Kidney (tissue), 14 donors: Measurements from ENCODE around the gene ALG5. TPM values are rescaled to one million over a fixed set of nuclear protein-coding genes. Genes with fewer than 3 reads are reported as not detected.
A peak's percentile ranks its signal among the peaks of the same experiment; 100 is the strongest.

ENCODE experiments used
- DNase-seq, 5 donors: peaks; one replicate each; pipeline ENCODE4 v3.0.0-alpha.2; 2013 to 2020
- FAIRE-seq: peaks from 2 replicates; lab custom pipeline; 2012; peaks lifted over from hg19 to GRCh38; lab: Jason Lieb, UNC
- H3K27ac ChIP-seq, 2 donors: one replicate each; pipeline ENCODE4 v1.7.0; 2013; ENCODE audit warnings: low read depth in 2 of 2, low read length in 2 of 2, inconsistent platforms in 1 of 2
- H3K27me3 ChIP-seq: one replicate; pipeline ENCODE4 v1.7.1; 2013; ENCODE audit warnings: low read length, inconsistent platforms; ENCODE audit not compliant: control insufficient read depth, insufficient read depth
- H3K36me3 ChIP-seq, 3 donors: one replicate each; pipeline versions ENCODE4 v1.7.0 to v1.7.1; 2013; ENCODE audit warnings: low read length in 3 of 3, control low read depth in 1 of 3, inconsistent platforms in 1 of 3; ENCODE audit not compliant: insufficient read depth in 3 of 3, control insufficient read depth in 2 of 3
- H3K4me1 ChIP-seq, 3 donors: one replicate each; pipeline versions ENCODE4 v1.7.0 to v1.7.1; 2013; ENCODE audit warnings: low read length in 3 of 3, inconsistent platforms in 1 of 3, low read depth in 1 of 3; ENCODE audit not compliant: control insufficient read depth in 2 of 3, insufficient read depth in 2 of 3
- H3K4me3 ChIP-seq, 3 donors: one replicate each; pipeline versions ENCODE4 v1.7.0 to v1.8.1; 2013; ENCODE audit warnings: low read length in 3 of 3, control low read depth in 1 of 3, inconsistent platforms in 1 of 3
- H3K9ac ChIP-seq, 3 donors: one replicate each; pipeline versions ENCODE4 v1.7.0 to v1.7.1; 2013; ENCODE audit warnings: low read length in 3 of 3, control low read depth in 1 of 3, inconsistent platforms in 1 of 3
- H3K9me3 ChIP-seq, 3 donors: one replicate each; pipeline versions ENCODE4 v1.7.0 to v1.7.1; 2013; ENCODE audit warnings: low read length in 3 of 3, control low read depth in 1 of 3, inconsistent platforms in 1 of 3; ENCODE audit not compliant: control insufficient read depth in 2 of 3, insufficient read depth in 1 of 3
- CTCF ChIP-seq: IDR thresholded peaks from 3 replicates; pipeline ENCODE4 v1.5.1; 2012; ENCODE audit warnings: mild to moderate bottlenecking, moderate library complexity, borderline replicate concordance; ENCODE audit not compliant: insufficient read depth; ENCODE audit errors: extremely low read depth
- intact Hi-C: fragments of 100-400 bp; cut with DNase I; formaldehyde crosslinking; loops from one replicate; pipeline ENCODE4 v1.11.1; 2022
- polyA plus RNA-seq: library from polyadenylated mRNA; stranded (reverse); fragments of 350-450 nt; fragmentation: Illumina TruSeq; extraction: RNeasy Lipid Tissue Mini Kit (QIAGEN cat#74804); gene quantifications from one replicate; pipeline ENCODE4 v1.2.3, GENCODE V29; 2014; ENCODE audit warnings: low read depth, low replicate concordance; ENCODE audit not compliant: insufficient read depth
- total RNA-seq: library from RNA; stranded (reverse); fragmentation: NEBNext Ultra II Directional; extraction: Animal tissue kit (Norgen Biotek cat#: 25700); gene quantifications from one replicate; pipeline ENCODE4 v1.2.1, GENCODE V29; 2021
- donor health status: control.
- donor health status: control.
- donor health status: control.
- donor health status: control.
- donor health status: control.
- donor health status: DM: yes; HTN: yes; CAD: no.
- donor health status: Normal renal cell carcinoma (clear cell type).

The ALG5 gene
- total and polyA plus RNA-seq, 2 donors from 2014 or later = 42.6 to 54.5 TPM

DNA sequence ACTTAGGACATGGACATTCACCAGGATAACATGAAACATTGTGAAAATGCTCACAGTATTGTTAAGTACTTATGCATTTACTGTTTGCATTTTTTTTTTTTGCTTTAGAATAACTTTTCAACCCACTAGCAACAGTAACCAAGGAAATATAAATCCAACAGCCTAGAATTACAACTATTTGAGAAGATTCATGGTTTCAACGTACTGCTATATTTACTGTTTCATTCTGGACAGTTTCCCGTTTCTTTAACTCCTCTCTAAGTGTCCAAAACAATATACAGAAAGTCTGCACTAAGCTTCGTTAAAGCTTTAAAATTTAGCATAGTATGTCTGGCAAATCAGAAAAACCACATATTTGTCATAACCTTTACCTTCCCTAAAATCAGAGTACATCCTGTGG lies 81.8 kb downstream of the ALG5 start:
- H3K9ac ChIP-seq = no peak overlapping the region
- intact Hi-C loops = no loop called here
- H3K27me3 ChIP-seq = no peaks in the 10 kb centered on the region
- H3K27ac ChIP-seq = no peak overlapping the region
- H3K4me3 ChIP-seq = no peak overlapping the region
- DNase-seq (peak in 2 of 5 donors; percentile 57 to 84), FAIRE-seq (no peak)
- H3K9me3 ChIP-seq = no peaks in the 10 kb centered on the region
- peaks cover 0 to 12% (median 2%) of the 10 kb centered on the region in 3 donors for H3K4me1 ChIP-seq
- no peak for TF ChIP-seq CTCF
- no peaks in the 10 kb centered on the region for H3K36me3 ChIP-seq

DNA sequence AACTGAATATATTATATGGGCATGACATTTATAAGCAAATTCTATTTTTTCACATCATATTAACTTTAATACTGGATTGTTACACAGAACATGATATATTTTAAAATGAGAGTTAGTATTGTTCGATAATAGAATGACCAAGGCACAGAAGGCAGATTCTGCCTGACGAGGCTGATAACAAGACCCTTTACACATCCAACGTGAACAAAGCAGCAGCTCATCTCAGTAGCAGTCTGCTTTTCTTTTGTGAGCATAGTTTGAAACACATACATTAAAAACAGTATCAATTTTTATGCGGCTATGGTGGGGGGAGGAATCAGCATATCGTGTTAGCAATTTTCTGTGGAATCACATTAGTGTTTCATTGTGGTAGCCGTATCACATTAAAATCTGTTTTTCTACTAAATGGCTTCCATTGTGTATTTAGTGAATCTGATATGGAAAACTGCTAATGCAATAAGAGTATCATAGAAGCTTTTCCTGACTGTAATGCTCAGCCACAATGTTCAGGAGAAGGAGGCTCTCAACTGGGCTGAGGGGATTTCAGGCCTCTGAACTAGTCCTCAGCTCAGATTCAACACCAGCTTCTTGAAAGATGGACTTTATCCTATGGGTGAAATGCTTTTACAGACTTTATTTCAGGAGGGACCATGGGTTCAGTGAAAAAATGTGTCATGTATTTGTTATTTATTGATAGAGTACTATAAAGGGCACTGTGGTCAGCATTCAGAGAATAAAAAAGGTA lies 83.1 kb downstream of the ALG5 start:
- no peaks in the 10 kb centered on the region for H3K27me3 ChIP-seq
- TF ChIP-seq CTCF = no peak
- H3K36me3 ChIP-seq = no peaks in the 10 kb centered on the region
- no peaks in the 10 kb centered on the region for H3K9me3 ChIP-seq
- H3K27ac ChIP-seq = no peak overlapping the region
- no peak overlapping the region for H3K4me3 ChIP-seq
- H3K4me1 ChIP-seq = peaks cover 0 to 12% (median 2%) of the 10 kb centered on the region in 3 donors
- FAIRE-seq (no peak), DNase-seq (peak in 2 of 5 donors; percentile 20 to 21)
- intact Hi-C loops = no loop called here
- no peak overlapping the region for H3K9ac ChIP-seq

- peaks cover 0 to 12% (median 0%) of the 10 kb centered on the region in 3 donors for H3K4me1 ChIP-seq
- H3K9me3 ChIP-seq = no peaks in the 10 kb centered on the region
- no peaks in the 10 kb centered on the region for H3K27me3 ChIP-seq
- intact Hi-C loops = no loop called here
- H3K9ac ChIP-seq = no peak overlapping the region
- TF ChIP-seq CTCF = no peak
- FAIRE-seq (no peak), DNase-seq (no peak)
- H3K36me3 ChIP-seq = no peaks in the 10 kb centered on the region
- no peak overlapping the region for H3K4me3 ChIP-seq
- no peak overlapping the region for H3K27ac ChIP-seq
Observed at GRCh38 chr13:36915106-36915505, 84.0 kb downstream of the ALG5 start.

- Histone ChIP-seq H3K4me1 (peaks cover 0 to 12% (median 0%) of the 10 kb centered on the region in 3 donors), H3K27me3 (no peaks in the 10 kb centered on the region), H3K36me3 (no peaks in the 10 kb centered on the region), H3K4me3 (no peak overlapping the region), H3K9me3 (no peaks in the 10 kb centered on the region), H3K9ac (no peak overlapping the region), H3K27ac (no peak overlapping the region)
- intact Hi-C loops = no loop called here
- TF ChIP-seq CTCF = no peak
- FAIRE-seq (no peak), DNase-seq (no peak)
Observed at GRCh38 chr13:36914648-36915047, 84.5 kb downstream of the ALG5 start.
